Measurements from ENCODE around the gene CLDN12.
"Not testable (repeated sequence)": the region's sequence is repeated elsewhere in the genome, so short reads cannot be mapped to it uniquely, and the experiment has no call there.

Gene CLDN12

DNA sequence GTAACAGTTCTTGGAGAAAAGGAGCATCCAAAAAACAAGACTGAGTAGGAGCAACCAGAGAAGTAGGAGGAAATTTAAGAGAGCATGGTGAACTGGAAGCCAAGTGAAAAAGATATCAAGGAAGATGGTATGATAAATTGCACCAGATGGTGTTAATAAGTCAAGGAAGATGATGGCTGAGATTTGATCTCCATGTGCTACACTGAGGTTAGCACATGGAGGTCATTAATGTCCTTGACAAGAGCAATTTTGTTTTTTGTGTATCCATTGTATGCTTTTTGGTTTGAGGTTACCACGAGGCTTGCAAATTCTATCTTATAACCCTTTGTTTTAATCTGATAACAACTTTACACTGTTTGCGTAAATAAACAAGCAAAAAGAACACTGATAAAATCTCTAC lies 54.8 kb downstream of the CLDN12 start:
- no peaks in the 10 kb centered on the region for H3K27me3 ChIP-seq (replicated peaks; ENCODE audit: insufficient read depth, low read length)
- H3K79me2 ChIP-seq (ENCODE audit: low read length): no peaks in the 10 kb centered on the region
- no peak overlapping the region for H3K4me2 ChIP-seq (ENCODE audit: low read depth, low read length)
- no peaks in the 10 kb centered on the region for H3F3A ChIP-seq (ENCODE audit: insufficient read depth, low read length)
- no peaks in the 10 kb centered on the region for H3K9me2 ChIP-seq (replicated peaks; ENCODE audit: insufficient read depth, low read length)
- H3K4me1 ChIP-seq (ENCODE audit: low read length): 0 out of 2 replicates have a peak, but pooled peaks cover 3% of the 10 kb centered on the region
- H3K36me3 ChIP-seq (replicated peaks; ENCODE audit: insufficient read depth, low read length): no peaks in the 10 kb centered on the region
- H4K20me1 ChIP-seq (ENCODE audit: insufficient read depth, low read length): no peaks in the 10 kb centered on the region
- no peaks in the 10 kb centered on the region for H3K9me3 ChIP-seq (replicated peaks; ENCODE audit: insufficient read depth, low read length)
- TF ChIP-seq, protein P1, sequence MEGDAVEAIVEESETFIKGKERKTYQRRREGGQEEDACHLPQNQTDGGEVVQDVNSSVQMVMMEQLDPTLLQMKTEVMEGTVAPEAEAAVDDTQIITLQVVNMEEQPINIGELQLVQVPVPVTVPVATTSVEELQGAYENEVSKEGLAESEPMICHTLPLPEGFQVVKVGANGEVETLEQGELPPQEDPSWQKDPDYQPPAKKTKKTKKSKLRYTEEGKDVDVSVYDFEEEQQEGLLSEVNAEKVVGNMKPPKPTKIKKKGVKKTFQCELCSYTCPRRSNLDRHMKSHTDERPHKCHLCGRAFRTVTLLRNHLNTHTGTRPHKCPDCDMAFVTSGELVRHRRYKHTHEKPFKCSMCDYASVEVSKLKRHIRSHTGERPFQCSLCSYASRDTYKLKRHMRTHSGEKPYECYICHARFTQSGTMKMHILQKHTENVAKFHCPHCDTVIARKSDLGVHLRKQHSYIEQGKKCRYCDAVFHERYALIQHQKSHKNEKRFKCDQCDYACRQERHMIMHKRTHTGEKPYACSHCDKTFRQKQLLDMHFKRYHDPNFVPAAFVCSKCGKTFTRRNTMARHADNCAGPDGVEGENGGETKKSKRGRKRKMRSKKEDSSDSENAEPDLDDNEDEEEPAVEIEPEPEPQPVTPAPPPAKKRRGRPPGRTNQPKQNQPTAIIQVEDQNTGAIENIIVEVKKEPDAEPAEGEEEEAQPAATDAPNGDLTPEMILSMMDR (IDR thresholded peaks at IDR 0.05; ENCODE audit: low read length): no peak
- TF ChIP-seq EZH2 (optimal IDR thresholded peaks at IDR 0.05; ENCODE audit: low read depth, low read length) (no peak), EZH2phosphoT487 (IDR thresholded peaks at IDR 0.05; ENCODE audit: low read length) (no peak)
- H3K9ac ChIP-seq (ENCODE audit: low read length): no peak overlapping the region
- no peak for DNase-seq
- H2AFZ ChIP-seq (ENCODE audit: low read length): no peak overlapping the region
- H3K27ac ChIP-seq (ENCODE audit: low read length): no peak overlapping the region
- H3K4me3 ChIP-seq (ENCODE audit: low read length): no peak overlapping the region

DNA sequence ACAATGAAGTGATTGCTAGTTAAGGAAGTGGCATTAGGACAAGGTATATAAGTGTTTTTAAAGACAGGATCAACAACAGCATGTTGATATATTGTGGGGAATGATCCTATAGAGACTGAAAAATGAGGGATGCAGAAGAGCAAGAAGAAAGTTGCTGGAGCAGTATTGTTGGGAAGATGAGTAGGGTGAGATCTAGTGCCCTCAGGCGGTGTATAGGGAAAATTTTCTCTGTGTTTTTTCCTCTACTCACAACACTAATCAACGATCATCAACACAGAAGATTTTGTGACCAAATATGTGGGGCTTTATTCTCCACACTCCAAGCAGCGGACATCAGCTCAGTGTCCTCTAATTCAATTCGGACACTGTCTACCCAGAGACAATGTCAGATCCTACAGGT lies 56.6 kb downstream of the CLDN12 start:
- H3K9me2 ChIP-seq (replicated peaks; ENCODE audit: insufficient read depth, low read length): no peaks in the 10 kb centered on the region
- H2AFZ ChIP-seq (ENCODE audit: low read length): no peak overlapping the region
- H3K4me3 ChIP-seq (ENCODE audit: low read length): no peak overlapping the region
- H3K27ac ChIP-seq (ENCODE audit: low read length): no peak overlapping the region
- H3K36me3 ChIP-seq (replicated peaks; ENCODE audit: insufficient read depth, low read length): no peaks in the 10 kb centered on the region
- H3K9ac ChIP-seq (ENCODE audit: low read length): no peak overlapping the region
- no peaks in the 10 kb centered on the region for H3K9me3 ChIP-seq (replicated peaks; ENCODE audit: insufficient read depth, low read length)
- H3K27me3 ChIP-seq (replicated peaks; ENCODE audit: insufficient read depth, low read length): no peaks in the 10 kb centered on the region
- H3K4me2 ChIP-seq (ENCODE audit: low read depth, low read length): no peak overlapping the region
- no peak for TF ChIP-seq EZH2 (optimal IDR thresholded peaks at IDR 0.05; ENCODE audit: low read depth, low read length)
- TF ChIP-seq, protein P1 (IDR thresholded peaks at IDR 0.05; ENCODE audit: low read length): 0 out of 2 replicates have a peak, but pooled peaks have one; percentile 5
- TF ChIP-seq EZH2phosphoT487 (IDR thresholded peaks at IDR 0.05; ENCODE audit: low read length): no peak
- H4K20me1 ChIP-seq (ENCODE audit: insufficient read depth, low read length): no peaks in the 10 kb centered on the region
- H3K79me2 ChIP-seq (ENCODE audit: low read length): no peaks in the 10 kb centered on the region
- H3K4me1 ChIP-seq (ENCODE audit: low read length): 0 out of 2 replicates have a peak, but pooled peaks cover 3% of the 10 kb centered on the region
- no peaks in the 10 kb centered on the region for H3F3A ChIP-seq (ENCODE audit: insufficient read depth, low read length)
- no peak for DNase-seq

DNA sequence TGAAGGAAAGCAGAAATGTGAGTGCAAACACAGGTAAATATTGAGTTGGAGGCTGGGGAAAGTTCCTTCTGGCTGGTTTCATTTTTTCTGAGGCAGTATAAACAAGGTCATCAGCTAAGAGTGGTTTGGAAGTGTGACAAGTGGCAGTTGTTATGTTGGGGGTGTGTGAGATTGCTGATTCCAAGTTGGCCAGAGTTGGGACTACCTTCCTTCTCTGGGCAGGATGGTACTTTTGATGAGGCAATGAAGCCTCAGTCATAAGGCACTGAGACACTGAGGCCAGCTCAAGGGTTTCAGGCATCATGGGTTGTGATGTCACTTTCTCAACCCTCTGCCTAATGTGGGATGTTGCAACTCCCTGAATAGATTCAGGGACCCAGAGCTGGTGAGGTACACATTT lies 58.0 kb downstream of the CLDN12 start:
- Histone ChIP-seq H3K27me3 (replicated peaks; ENCODE audit: insufficient read depth, low read length) (no peaks in the 10 kb centered on the region), H3K4me1 (ENCODE audit: low read length) (no peaks in the 10 kb centered on the region)
- no peak for DNase-seq

DNA sequence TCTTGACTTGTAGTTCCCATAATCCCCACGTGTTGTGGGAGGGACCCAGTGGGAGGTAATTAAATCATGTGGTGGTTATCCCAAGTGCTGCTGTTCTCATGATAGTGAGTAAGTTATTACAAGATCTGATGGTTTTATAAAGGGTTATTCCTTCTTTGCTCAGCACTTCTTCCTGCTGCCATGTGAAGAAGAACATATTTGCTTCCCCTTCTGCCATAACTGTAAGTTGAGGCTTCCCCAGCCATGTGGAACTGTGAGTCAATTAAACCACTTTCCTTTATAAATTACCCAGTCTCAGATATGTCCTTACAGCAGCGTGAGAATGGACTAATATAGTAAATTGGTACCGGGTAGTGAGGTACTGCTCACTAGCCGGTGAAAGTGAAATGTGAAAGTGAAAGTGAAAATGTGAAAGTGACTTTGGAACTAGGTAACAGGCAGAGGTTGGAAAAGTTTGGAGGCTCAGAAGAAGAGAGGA lies 59.9 kb downstream of the CLDN12 start:
- H3K9me3 ChIP-seq (replicated peaks; ENCODE audit: insufficient read depth, low read length); H3K9ac ChIP-seq (ENCODE audit: low read length); H3K4me3 ChIP-seq (ENCODE audit: low read length); H3K9me2 ChIP-seq (replicated peaks; ENCODE audit: insufficient read depth, low read length); H3K27ac ChIP-seq (ENCODE audit: low read length); H4K20me1 ChIP-seq (ENCODE audit: insufficient read depth, low read length); H2AFZ ChIP-seq (ENCODE audit: low read length); DNase-seq; H3K36me3 ChIP-seq (replicated peaks; ENCODE audit: insufficient read depth, low read length); H3K79me2 ChIP-seq (ENCODE audit: low read length); H3K27me3 ChIP-seq (replicated peaks; ENCODE audit: insufficient read depth, low read length); H3K4me1 ChIP-seq (ENCODE audit: low read length); H3F3A ChIP-seq (ENCODE audit: insufficient read depth, low read length); H3K4me2 ChIP-seq (ENCODE audit: low read depth, low read length): not testable (repeated sequence)

More for the DNA sequence above, 58.0 kb downstream of the CLDN12 start:
- no peaks in the 10 kb centered on the region for H3K79me2 ChIP-seq (ENCODE audit: low read length)
- no peak overlapping the region for H3K4me2 ChIP-seq (ENCODE audit: low read depth, low read length)
- no peaks in the 10 kb centered on the region for H3K9me3 ChIP-seq (replicated peaks; ENCODE audit: insufficient read depth, low read length)
- no peak overlapping the region for H3K9ac ChIP-seq (ENCODE audit: low read length)
- no peak overlapping the region for H3K4me3 ChIP-seq (ENCODE audit: low read length)
- no peak overlapping the region for H2AFZ ChIP-seq (ENCODE audit: low read length)
- TF ChIP-seq, protein P1 (IDR thresholded peaks at IDR 0.05; ENCODE audit: low read length): no peak
- TF ChIP-seq EZH2phosphoT487 (IDR thresholded peaks at IDR 0.05; ENCODE audit: low read length) (no peak), EZH2 (optimal IDR thresholded peaks at IDR 0.05; ENCODE audit: low read depth, low read length) (no peak)
- H3F3A ChIP-seq (ENCODE audit: insufficient read depth, low read length): no peaks in the 10 kb centered on the region
- no peak overlapping the region for H3K27ac ChIP-seq (ENCODE audit: low read length)
- H4K20me1 ChIP-seq (ENCODE audit: insufficient read depth, low read length): no peaks in the 10 kb centered on the region
- H3K9me2 ChIP-seq (replicated peaks; ENCODE audit: insufficient read depth, low read length): no peaks in the 10 kb centered on the region
- H3K36me3 ChIP-seq (replicated peaks; ENCODE audit: insufficient read depth, low read length): no peaks in the 10 kb centered on the region

Data from MM.1S (cell line).